ENCODE data around the gene INPP4B.

The INPP4B gene

GRCh38 chr4:142549726-142550463 lies 296.2 kb downstream of the INPP4B start:
- Histone ChIP-seq H2AFZ (ENCODE audit: low read depth, low read length) (no peak overlapping the region), H3K9me3 (ENCODE audit: low read length) (no peaks in the 10 kb centered on the region), H3K4me1 (ENCODE audit: insufficient read depth, low read length) (peaks cover 5% of the 10 kb centered on the region), H3K4me3 (ENCODE audit: low read length) (no peak overlapping the region), H3K27me3 (ENCODE audit: insufficient read depth, low read length) (no peaks in the 10 kb centered on the region), H3K36me3 (ENCODE audit: insufficient read depth, low read length) (no peaks in the 10 kb centered on the region)

- Histone ChIP-seq H3K9me3 (ENCODE audit: low read length) (no peaks in the 10 kb centered on the region), H3K4me3 (ENCODE audit: low read length) (no peak overlapping the region), H2AFZ (ENCODE audit: low read depth, low read length) (no peak overlapping the region), H3K27me3 (ENCODE audit: insufficient read depth, low read length) (no peaks in the 10 kb centered on the region), H3K36me3 (ENCODE audit: insufficient read depth, low read length) (no peaks in the 10 kb centered on the region), H3K4me1 (ENCODE audit: insufficient read depth, low read length) (peaks cover 5% of the 10 kb centered on the region)
These were observed 296.9 kb downstream of the INPP4B start for GRCh38 chr4:142549248-142549647.

GRCh38 chr4:142548491-142548890 lies 297.6 kb downstream of the INPP4B start:
- H2AFZ ChIP-seq (ENCODE audit: low read depth, low read length): no peak overlapping the region
- H3K27me3 ChIP-seq (ENCODE audit: insufficient read depth, low read length): no peaks in the 10 kb centered on the region
- H3K36me3 ChIP-seq (ENCODE audit: insufficient read depth, low read length): no peaks in the 10 kb centered on the region
- no peak overlapping the region for H3K4me3 ChIP-seq (ENCODE audit: low read length)
- H3K4me1 ChIP-seq (ENCODE audit: insufficient read depth, low read length): peaks cover 5% of the 10 kb centered on the region
- no peaks in the 10 kb centered on the region for H3K9me3 ChIP-seq (ENCODE audit: low read length)

- Histone ChIP-seq H3K27me3 (ENCODE audit: insufficient read depth, low read length) (no peaks in the 10 kb centered on the region), H2AFZ (ENCODE audit: low read depth, low read length) (no peak overlapping the region), H3K4me3 (ENCODE audit: low read length) (no peak overlapping the region), H3K4me1 (ENCODE audit: insufficient read depth, low read length) (peaks cover 5% of the 10 kb centered on the region), H3K36me3 (ENCODE audit: insufficient read depth, low read length) (no peaks in the 10 kb centered on the region), H3K9me3 (ENCODE audit: low read length) (no peaks in the 10 kb centered on the region)
These were observed 298.1 kb downstream of the INPP4B start for GRCh38 chr4:142547974-142548373.

GRCh38 chr4:142544594-142544993 lies 301.5 kb downstream of the INPP4B start:
- no peak overlapping the region for H3K4me3 ChIP-seq (ENCODE audit: low read length)
- no peaks in the 10 kb centered on the region for H3K36me3 ChIP-seq (ENCODE audit: insufficient read depth, low read length)
- H2AFZ ChIP-seq (ENCODE audit: low read depth, low read length): no peak overlapping the region
- no peaks in the 10 kb centered on the region for H3K4me1 ChIP-seq (ENCODE audit: insufficient read depth, low read length)
- H3K9me3 ChIP-seq (ENCODE audit: low read length): no peaks in the 10 kb centered on the region
- no peaks in the 10 kb centered on the region for H3K27me3 ChIP-seq (ENCODE audit: insufficient read depth, low read length)

GRCh38 chr4:142544039-142544438 lies 302.1 kb downstream of the INPP4B start:
- no peak overlapping the region for H2AFZ ChIP-seq (ENCODE audit: low read depth, low read length)
- no peaks in the 10 kb centered on the region for H3K36me3 ChIP-seq (ENCODE audit: insufficient read depth, low read length)
- H3K27me3 ChIP-seq (ENCODE audit: insufficient read depth, low read length): no peaks in the 10 kb centered on the region
- H3K4me1 ChIP-seq (ENCODE audit: insufficient read depth, low read length): no peaks in the 10 kb centered on the region
- no peaks in the 10 kb centered on the region for H3K9me3 ChIP-seq (ENCODE audit: low read length)
- no peak overlapping the region for H3K4me3 ChIP-seq (ENCODE audit: low read length)

GRCh38 chr4:142540483-142540804 lies 305.7 kb downstream of the INPP4B start:
- Histone ChIP-seq H2AFZ (ENCODE audit: low read depth, low read length) (no peak overlapping the region), H3K27me3 (ENCODE audit: insufficient read depth, low read length) (no peaks in the 10 kb centered on the region), H3K4me3 (ENCODE audit: low read length) (no peak overlapping the region), H3K36me3 (ENCODE audit: insufficient read depth, low read length) (no peaks in the 10 kb centered on the region), H3K9me3 (ENCODE audit: low read length) (no peaks in the 10 kb centered on the region), H3K4me1 (ENCODE audit: insufficient read depth, low read length) (no peaks in the 10 kb centered on the region)

GRCh38 chr4:142539796-142540482 lies 306.2 kb downstream of the INPP4B start:
- H3K4me1 ChIP-seq (ENCODE audit: insufficient read depth, low read length): no peaks in the 10 kb centered on the region
- no peaks in the 10 kb centered on the region for H3K36me3 ChIP-seq (ENCODE audit: insufficient read depth, low read length)
- no peaks in the 10 kb centered on the region for H3K27me3 ChIP-seq (ENCODE audit: insufficient read depth, low read length)
- H3K9me3 ChIP-seq (ENCODE audit: low read length): no peaks in the 10 kb centered on the region
- no peak overlapping the region for H2AFZ ChIP-seq (ENCODE audit: low read depth, low read length)
- no peak overlapping the region for H3K4me3 ChIP-seq (ENCODE audit: low read length)

GRCh38 chr4:142535009-142535408 lies 311.1 kb downstream of the INPP4B start:
- Histone ChIP-seq H3K27me3 (ENCODE audit: insufficient read depth, low read length) (no peaks in the 10 kb centered on the region), H3K36me3 (ENCODE audit: insufficient read depth, low read length) (no peaks in the 10 kb centered on the region), H3K4me3 (ENCODE audit: low read length) (no peak overlapping the region), H3K9me3 (ENCODE audit: low read length) (no peaks in the 10 kb centered on the region), H3K4me1 (ENCODE audit: insufficient read depth, low read length) (no peaks in the 10 kb centered on the region), H2AFZ (ENCODE audit: low read depth, low read length) (no peak overlapping the region)

GRCh38 chr4:142532054-142532453 lies 314.0 kb downstream of the INPP4B start:
- H3K4me1 ChIP-seq (ENCODE audit: insufficient read depth, low read length): no peaks in the 10 kb centered on the region
- H2AFZ ChIP-seq (ENCODE audit: low read depth, low read length): no peak overlapping the region
- H3K36me3 ChIP-seq (ENCODE audit: insufficient read depth, low read length): no peaks in the 10 kb centered on the region
- H3K4me3 ChIP-seq (ENCODE audit: low read length): no peak overlapping the region
- H3K9me3 ChIP-seq (ENCODE audit: low read length): no peaks in the 10 kb centered on the region
- no peaks in the 10 kb centered on the region for H3K27me3 ChIP-seq (ENCODE audit: insufficient read depth, low read length)

- Histone ChIP-seq H3K4me3 (ENCODE audit: low read length) (no peak overlapping the region), H3K4me1 (ENCODE audit: insufficient read depth, low read length) (no peaks in the 10 kb centered on the region), H3K36me3 (ENCODE audit: insufficient read depth, low read length) (no peaks in the 10 kb centered on the region), H3K27me3 (ENCODE audit: insufficient read depth, low read length) (no peaks in the 10 kb centered on the region), H3K9me3 (ENCODE audit: low read length) (no peaks in the 10 kb centered on the region), H2AFZ (ENCODE audit: low read depth, low read length) (no peak overlapping the region)
These were observed 315.4 kb downstream of the INPP4B start for GRCh38 chr4:142530728-142531127.

GRCh38 chr4:142528433-142528832 lies 317.7 kb downstream of the INPP4B start:
- Histone ChIP-seq H3K9me3 (ENCODE audit: low read length) (no peaks in the 10 kb centered on the region), H3K4me3 (ENCODE audit: low read length) (no peak overlapping the region), H3K36me3 (ENCODE audit: insufficient read depth, low read length) (no peaks in the 10 kb centered on the region), H2AFZ (ENCODE audit: low read depth, low read length) (no peak overlapping the region), H3K4me1 (ENCODE audit: insufficient read depth, low read length) (no peaks in the 10 kb centered on the region), H3K27me3 (ENCODE audit: insufficient read depth, low read length) (no peaks in the 10 kb centered on the region)

GRCh38 chr4:142523111-142523510 lies 323.0 kb downstream of the INPP4B start:
- Histone ChIP-seq H3K4me3 (ENCODE audit: low read length) (no peak overlapping the region), H3K36me3 (ENCODE audit: insufficient read depth, low read length) (no peaks in the 10 kb centered on the region), H3K27me3 (ENCODE audit: insufficient read depth, low read length) (no peaks in the 10 kb centered on the region), H2AFZ (ENCODE audit: low read depth, low read length) (no peak overlapping the region), H3K9me3 (ENCODE audit: low read length) (no peaks in the 10 kb centered on the region), H3K4me1 (ENCODE audit: insufficient read depth, low read length) (no peaks in the 10 kb centered on the region)

- Histone ChIP-seq H3K27me3 (ENCODE audit: insufficient read depth, low read length) (no peaks in the 10 kb centered on the region), H3K9me3 (ENCODE audit: low read length) (no peaks in the 10 kb centered on the region), H3K4me1 (ENCODE audit: insufficient read depth, low read length) (peaks cover 12% of the 10 kb centered on the region), H3K36me3 (ENCODE audit: insufficient read depth, low read length) (no peaks in the 10 kb centered on the region), H2AFZ (ENCODE audit: low read depth, low read length) (no peak overlapping the region), H3K4me3 (ENCODE audit: low read length) (no peak overlapping the region)
These were observed 326.8 kb downstream of the INPP4B start for GRCh38 chr4:142519342-142519741.
